OCI-LY1 (cell line): ENCODE measurements around the gene POLR2E.

ENCODE experiments used
- H2AFZ ChIP-seq: fragments of 200-600 bp; sonication (generic), shearing (Covaris generic); 2 replicates; pipeline ENCODE4 v1.6.0; 2014; ENCODE audit warnings: antibody characterized with exemption, mild to moderate bottlenecking, low read length
- H3F3A ChIP-seq: fragments of 200-600 bp; sonication (generic), shearing (Covaris generic); 2 replicates; pipeline ENCODE4 v1.6.0; 2014; ENCODE audit warnings: mild to moderate bottlenecking, antibody characterized with exemption, low read length, moderate library complexity; ENCODE audit not compliant: insufficient read depth
- H3K27ac ChIP-seq: fragments of 200-600 bp; sonication (generic); 2 replicates; pipeline ENCODE4 v1.5.1; 2014; ENCODE audit warnings: low read length, mixed run types, mild to moderate bottlenecking, low read depth; ENCODE audit not compliant: poor library complexity, severe bottlenecking
- H3K27me3 ChIP-seq: fragments of 200-600 bp; sonication (generic); 2 replicates; pipeline ENCODE4 v1.6.0; 2014; ENCODE audit warnings: antibody characterized with exemption, mild to moderate bottlenecking, low read length, moderate library complexity; ENCODE audit not compliant: insufficient read depth
- H3K36me3 ChIP-seq: fragments of 200-600 bp; sonication (generic); 2 replicates; pipeline ENCODE4 v1.6.1; 2014; ENCODE audit warnings: mild to moderate bottlenecking, antibody characterized with exemption, low read length, moderate library complexity, mixed read lengths; ENCODE audit not compliant: insufficient read depth
- H3K4me1 ChIP-seq: fragments of 200-600 bp; sonication (generic); 2 replicates; pipeline ENCODE4 v1.5.1; 2014; ENCODE audit warnings: mild to moderate bottlenecking, low read length, moderate library complexity; ENCODE audit not compliant: insufficient read depth, severe bottlenecking
- H3K4me2 ChIP-seq: fragments of 200-600 bp; sonication (generic), shearing (Covaris generic); 2 replicates; pipeline ENCODE4 v1.6.1; 2014; ENCODE audit warnings: low read length
- H3K4me3 ChIP-seq: fragments of 200-600 bp; sonication (generic); 2 replicates; pipeline ENCODE4 v1.5.1; 2014; ENCODE audit warnings: low read length, low read depth, mild to moderate bottlenecking, mixed read lengths; ENCODE audit not compliant: poor library complexity, severe bottlenecking
- H3K79me2 ChIP-seq: fragments of 200-600 bp; shearing (Covaris generic); 2 replicates; pipeline ENCODE4 v1.6.1; 2016; ENCODE audit warnings: mixed run types, low read length, mixed read lengths; ENCODE audit not compliant: insufficient read depth
- H3K9ac ChIP-seq: fragments of 200-600 bp; sonication (generic), shearing (Covaris generic); 2 replicates; pipeline ENCODE4 v1.6.1; 2014; ENCODE audit warnings: mild to moderate bottlenecking, low read length, mixed read lengths
- H3K9me2 ChIP-seq: fragments of 200-600 bp; sonication (generic), shearing (Covaris generic); 2 replicates; pipeline ENCODE4 v1.6.1; 2014; ENCODE audit warnings: low read depth, mild to moderate bottlenecking, low read length, mixed read lengths
- H3K9me3 ChIP-seq: fragments of 200-600 bp; shearing (Covaris generic); 2 replicates; pipeline ENCODE4 v1.6.1; 2014; ENCODE audit warnings: low read length, mixed read lengths
- H4K20me1 ChIP-seq: fragments of 200-600 bp; sonication (generic), shearing (Covaris generic); 2 replicates; pipeline ENCODE4 v1.6.0; 2016; ENCODE audit warnings: mild to moderate bottlenecking, low read length; ENCODE audit not compliant: insufficient read depth
- CTCF ChIP-seq: fragments of 200-600 bp; sonication (generic), shearing (Covaris generic); IDR thresholded peaks from 2 replicates; pipeline ENCODE4 v1.5.1; 2017; ENCODE audit warnings: mild to moderate bottlenecking, antibody characterized with exemption, low read length, moderate library complexity, mixed read lengths
- EZH2 ChIP-seq: fragments of 200-600 bp; sonication (generic), shearing (Covaris generic); IDR thresholded peaks from 2 replicates; pipeline ENCODE4 v1.8.0; 2017; ENCODE audit warnings: borderline replicate concordance, mixed run types, mild to moderate bottlenecking, antibody characterized with exemption, low read length, moderate library complexity, mixed read lengths

POLR2E gene

GRCh38 chr19:1076951-1077350 lies 18.2 kb downstream of the POLR2E start:
- H3K9me3 ChIP-seq = no peaks in the 10 kb centered on the region
- H3F3A ChIP-seq = no peaks in the 10 kb centered on the region
- peak overlapping the region; percentile 42 for H3K4me3 ChIP-seq
- H4K20me1 ChIP-seq = no peaks in the 10 kb centered on the region
- H3K79me2 ChIP-seq = no peaks in the 10 kb centered on the region
- peaks cover 37% of the 10 kb centered on the region for H3K4me1 ChIP-seq
- H3K9ac ChIP-seq = peak overlapping the region; percentile 35; the same call in 1 of the 2 replicates
- H3K27me3 ChIP-seq = no peaks in the 10 kb centered on the region
- H3K36me3 ChIP-seq = peaks cover 65% of the 10 kb centered on the region
- peak overlapping the region; percentile 60 for H3K4me2 ChIP-seq
- no peak for TF ChIP-seq CTCF
- no peak for TF ChIP-seq EZH2
- H3K27ac ChIP-seq = peak overlapping the region; percentile 88
- H2AFZ ChIP-seq = no peak overlapping the region
- no peaks in the 10 kb centered on the region for H3K9me2 ChIP-seq

DNA sequence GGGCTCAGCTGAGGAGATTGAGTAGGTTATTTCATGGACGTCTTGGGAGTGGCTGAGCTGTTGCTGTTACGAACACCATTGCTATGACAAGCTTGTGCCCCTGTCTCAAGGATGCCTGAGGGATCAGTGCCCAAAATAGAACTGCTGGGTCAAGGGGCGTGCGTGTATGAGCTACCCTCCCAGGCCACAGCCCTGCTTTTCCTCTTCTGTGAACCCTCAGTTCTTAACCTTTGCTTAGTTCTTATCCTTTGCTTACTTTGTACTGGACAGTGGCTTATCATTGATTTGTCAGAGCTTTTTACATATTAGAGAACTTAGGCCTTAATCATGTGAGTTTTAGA lies 19.2 kb downstream of the POLR2E start:
- Histone ChIP-seq H3F3A (no peaks in the 10 kb centered on the region), H3K27ac (peak overlapping the region; percentile 88), H3K4me1 (peaks cover 37% of the 10 kb centered on the region), H3K36me3 (peaks cover 57% of the 10 kb centered on the region), H3K4me3 (no peak overlapping the region), H2AFZ (no peak overlapping the region), H3K4me2 (no peak overlapping the region), H3K9me3 (no peaks in the 10 kb centered on the region), H3K9ac (no peak overlapping the region), H3K9me2 (no peaks in the 10 kb centered on the region), H3K27me3 (no peaks in the 10 kb centered on the region), H3K79me2 (no peaks in the 10 kb centered on the region), H4K20me1 (no peaks in the 10 kb centered on the region)
- no peak for TF ChIP-seq CTCF
- TF ChIP-seq EZH2 = no peak

GRCh38 chr19:1074544-1075283 lies 20.5 kb downstream of the POLR2E start:
- H4K20me1 ChIP-seq = no peaks in the 10 kb centered on the region
- H3K9ac ChIP-seq = peak overlapping the region; percentile 46; the same call in 1 of the 2 replicates
- peak overlapping the region; percentile 65 for H3K4me2 ChIP-seq
- peak overlapping the region; percentile 49 for H3K4me3 ChIP-seq
- no peaks in the 10 kb centered on the region for H3K27me3 ChIP-seq
- no peaks in the 10 kb centered on the region for H3K9me2 ChIP-seq
- peaks cover 50% of the 10 kb centered on the region for H3K36me3 ChIP-seq
- peak overlapping the region; percentile 88 for H3K27ac ChIP-seq
- no peaks in the 10 kb centered on the region for H3F3A ChIP-seq
- no peak for TF ChIP-seq CTCF
- no peak for TF ChIP-seq EZH2
- H3K9me3 ChIP-seq = no peaks in the 10 kb centered on the region
- H3K79me2 ChIP-seq = no peaks in the 10 kb centered on the region
- no peak overlapping the region for H2AFZ ChIP-seq
- H3K4me1 ChIP-seq = peaks cover 40% of the 10 kb centered on the region
